Measurements from ENCODE around the gene MYO1C.

MYO1C gene

DNA sequence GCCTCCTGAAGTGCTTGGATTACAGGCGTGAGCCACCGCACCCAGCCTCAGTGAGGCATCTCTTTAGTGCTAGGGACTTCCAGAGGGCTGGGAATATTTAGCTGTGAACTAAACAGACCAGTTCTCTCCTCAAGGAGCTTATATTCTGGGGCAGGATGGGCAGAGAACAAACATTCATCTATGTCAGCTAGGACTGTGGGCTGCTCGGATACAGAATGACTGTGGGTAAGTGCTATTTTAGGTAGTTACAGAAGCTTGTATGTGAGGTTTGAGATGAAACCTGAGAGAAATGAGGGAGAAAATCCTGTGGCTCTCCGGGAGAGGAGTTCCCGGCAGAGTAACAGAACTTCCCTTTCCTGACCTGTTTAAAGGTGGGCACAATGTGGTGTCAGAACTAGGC lies 30.1 kb upstream of the MYO1C start:
- Histone ChIP-seq H3K36me3 (replicated peaks; ENCODE audit: low read depth, low read length) (no peaks in the 10 kb centered on the region), H3K4me2 (ENCODE audit: low read length) (no peak overlapping the region), H4K20me1 (ENCODE audit: insufficient read depth, low read length) (no peaks in the 10 kb centered on the region), H3K79me2 (ENCODE audit: low read length) (0 out of 2 replicates have a peak, but pooled peaks cover 2% of the 10 kb centered on the region), H3K27ac (ENCODE audit: low read length) (no peak overlapping the region), H3K9ac (ENCODE audit: low read length) (no peak overlapping the region), H2AFZ (ENCODE audit: low read depth, low read length) (no peak overlapping the region), H3K4me1 (ENCODE audit: low read length) (peaks cover 4% of the 10 kb centered on the region), H3K27me3 (ENCODE audit: low read depth, low read length) (no peaks in the 10 kb centered on the region), H3K9me3 (ENCODE audit: insufficient read depth, low read length) (no peaks in the 10 kb centered on the region), H3K4me3 (ENCODE audit: low read length) (no peak overlapping the region)
- TF ChIP-seq EZH2phosphoT487 (IDR thresholded peaks at IDR 0.05; ENCODE audit: low read depth): no peak
- TF ChIP-seq, protein P1, sequence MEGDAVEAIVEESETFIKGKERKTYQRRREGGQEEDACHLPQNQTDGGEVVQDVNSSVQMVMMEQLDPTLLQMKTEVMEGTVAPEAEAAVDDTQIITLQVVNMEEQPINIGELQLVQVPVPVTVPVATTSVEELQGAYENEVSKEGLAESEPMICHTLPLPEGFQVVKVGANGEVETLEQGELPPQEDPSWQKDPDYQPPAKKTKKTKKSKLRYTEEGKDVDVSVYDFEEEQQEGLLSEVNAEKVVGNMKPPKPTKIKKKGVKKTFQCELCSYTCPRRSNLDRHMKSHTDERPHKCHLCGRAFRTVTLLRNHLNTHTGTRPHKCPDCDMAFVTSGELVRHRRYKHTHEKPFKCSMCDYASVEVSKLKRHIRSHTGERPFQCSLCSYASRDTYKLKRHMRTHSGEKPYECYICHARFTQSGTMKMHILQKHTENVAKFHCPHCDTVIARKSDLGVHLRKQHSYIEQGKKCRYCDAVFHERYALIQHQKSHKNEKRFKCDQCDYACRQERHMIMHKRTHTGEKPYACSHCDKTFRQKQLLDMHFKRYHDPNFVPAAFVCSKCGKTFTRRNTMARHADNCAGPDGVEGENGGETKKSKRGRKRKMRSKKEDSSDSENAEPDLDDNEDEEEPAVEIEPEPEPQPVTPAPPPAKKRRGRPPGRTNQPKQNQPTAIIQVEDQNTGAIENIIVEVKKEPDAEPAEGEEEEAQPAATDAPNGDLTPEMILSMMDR (IDR thresholded peaks at IDR 0.05; ENCODE audit: low read depth, low read length): no peak

GRCh38 chr17:1521086-1521640 lies 28.7 kb upstream of the MYO1C start:
- H3K79me2 ChIP-seq (ENCODE audit: low read length): peaks cover 9% of the 10 kb centered on the region; the same call in 1 of the 2 replicates
- H3K9ac ChIP-seq (ENCODE audit: low read length): no peak overlapping the region
- H3K4me1 ChIP-seq (ENCODE audit: low read length): peaks cover 6% of the 10 kb centered on the region
- no peaks in the 10 kb centered on the region for H3K9me3 ChIP-seq (ENCODE audit: insufficient read depth, low read length)
- no peak overlapping the region for H3K4me3 ChIP-seq (ENCODE audit: low read length)
- H3K36me3 ChIP-seq (replicated peaks; ENCODE audit: low read depth, low read length): no peaks in the 10 kb centered on the region
- no peak overlapping the region for H3K4me2 ChIP-seq (ENCODE audit: low read length)
- no peaks in the 10 kb centered on the region for H3K27me3 ChIP-seq (ENCODE audit: low read depth, low read length)
- H3K27ac ChIP-seq (ENCODE audit: low read length): no peak overlapping the region
- no peak overlapping the region for H2AFZ ChIP-seq (ENCODE audit: low read depth, low read length)
- TF ChIP-seq, protein P1 (IDR thresholded peaks at IDR 0.05; ENCODE audit: low read depth, low read length): no peak
- TF ChIP-seq EZH2phosphoT487 (IDR thresholded peaks at IDR 0.05; ENCODE audit: low read depth): no peak
- no peaks in the 10 kb centered on the region for H4K20me1 ChIP-seq (ENCODE audit: insufficient read depth, low read length)

GRCh38 chr17:1519678-1520077 lies 27.2 kb upstream of the MYO1C start:
- H3K9ac ChIP-seq (ENCODE audit: low read length): no peak overlapping the region

GRCh38 chr17:1518410-1518809 lies 25.9 kb upstream of the MYO1C start:
- no peaks in the 10 kb centered on the region for H4K20me1 ChIP-seq (ENCODE audit: insufficient read depth, low read length)
- TF ChIP-seq, protein P1 (IDR thresholded peaks at IDR 0.05; ENCODE audit: low read depth, low read length): no peak
- TF ChIP-seq EZH2phosphoT487 (IDR thresholded peaks at IDR 0.05; ENCODE audit: low read depth): no peak
- no peaks in the 10 kb centered on the region for H3K9me3 ChIP-seq (ENCODE audit: insufficient read depth, low read length)
- H3K4me1 ChIP-seq (ENCODE audit: low read length): peaks cover 11% of the 10 kb centered on the region
- no peak overlapping the region for H3K27ac ChIP-seq (ENCODE audit: low read length)
- H3K36me3 ChIP-seq (replicated peaks; ENCODE audit: low read depth, low read length): no peaks in the 10 kb centered on the region
- no peak overlapping the region for H2AFZ ChIP-seq (ENCODE audit: low read depth, low read length)
- H3K27me3 ChIP-seq (ENCODE audit: low read depth, low read length): no peaks in the 10 kb centered on the region
- H3K9ac ChIP-seq (ENCODE audit: low read length): no peak overlapping the region
- H3K4me3 ChIP-seq (ENCODE audit: low read length): no peak overlapping the region
- peaks cover 14% of the 10 kb centered on the region; the same call in 1 of the 2 replicates for H3K79me2 ChIP-seq (ENCODE audit: low read length)
- H3K4me2 ChIP-seq (ENCODE audit: low read length): no peak overlapping the region

More at GRCh38 chr17:1519678-1520077, 27.2 kb upstream of the MYO1C start:
- Histone ChIP-seq H2AFZ (ENCODE audit: low read depth, low read length) (no peak overlapping the region), H3K4me2 (ENCODE audit: low read length) (no peak overlapping the region), H3K27ac (ENCODE audit: low read length) (no peak overlapping the region), H3K4me3 (ENCODE audit: low read length) (no peak overlapping the region), H3K79me2 (ENCODE audit: low read length) (peaks cover 14% of the 10 kb centered on the region; the same call in 1 of the 2 replicates), H3K36me3 (replicated peaks; ENCODE audit: low read depth, low read length) (no peaks in the 10 kb centered on the region), H3K9me3 (ENCODE audit: insufficient read depth, low read length) (no peaks in the 10 kb centered on the region), H4K20me1 (ENCODE audit: insufficient read depth, low read length) (no peaks in the 10 kb centered on the region), H3K4me1 (ENCODE audit: low read length) (peaks cover 11% of the 10 kb centered on the region), H3K27me3 (ENCODE audit: low read depth, low read length) (no peaks in the 10 kb centered on the region)
- TF ChIP-seq, protein P1 (IDR thresholded peaks at IDR 0.05; ENCODE audit: low read depth, low read length): no peak
- TF ChIP-seq EZH2phosphoT487 (IDR thresholded peaks at IDR 0.05; ENCODE audit: low read depth): no peak
